SJSA1 (cell line): Measurements from ENCODE around the gene TFF2. TPM values are rescaled to one million over a fixed set of nuclear protein-coding genes. Genes with fewer than 3 reads are reported as not detected.
A peak's percentile ranks its signal among the peaks of the same experiment; 100 is the strongest.

Experiments
- DNase-seq, 2 experiments: peaks; one replicate each; pipeline ENCODE4 v3.0.0-alpha.2; 2015 to 2020; ENCODE audit warnings: low spot score in 2 of 2, low read depth in 1 of 2
- H3K27ac ChIP-seq: fragments of 250-450 bp; sonication (Bioruptor Pico); 2 replicates; pipeline ENCODE4 v1.5.1; 2020; ENCODE audit warnings: mild to moderate bottlenecking, moderate library complexity
- H3K27me3 ChIP-seq: fragments of 250-450 bp; sonication (Bioruptor Pico); replicated peaks from 2 replicates; pipeline ENCODE4 v1.5.1; 2020; ENCODE audit warnings: mild to moderate bottlenecking, moderate library complexity
- H3K36me3 ChIP-seq: fragments of 250-450 bp; sonication (Bioruptor Pico); 2 replicates; pipeline ENCODE4 v1.5.1; 2020; ENCODE audit warnings: mild to moderate bottlenecking
- H3K4me1 ChIP-seq: fragments of 250-450 bp; sonication (Bioruptor Pico); replicated peaks from 2 replicates; pipeline ENCODE4 v1.6.1; 2021; ENCODE audit warnings: mild to moderate bottlenecking
- H3K4me3 ChIP-seq: fragments of 250-450 bp; sonication (Bioruptor Pico); 2 replicates; pipeline ENCODE4 v1.5.1; 2020; ENCODE audit warnings: mild to moderate bottlenecking
- H3K9me3 ChIP-seq: fragments of 250-450 bp; sonication (Bioruptor Pico); replicated peaks from 2 replicates; pipeline ENCODE4 v1.5.1; 2020; ENCODE audit warnings: mild to moderate bottlenecking
- total RNA-seq: library from RNA; depleted of rRNA; stranded (reverse); fragments of >200 nt; shearing (Covaris generic); gene quantifications from 2 replicates; pipeline ENCODE4 v1.2.3, GENCODE V29; 2014

Gene TFF2
- total RNA-seq, 1 experiment from 2014 or later, result not detected

DNA sequence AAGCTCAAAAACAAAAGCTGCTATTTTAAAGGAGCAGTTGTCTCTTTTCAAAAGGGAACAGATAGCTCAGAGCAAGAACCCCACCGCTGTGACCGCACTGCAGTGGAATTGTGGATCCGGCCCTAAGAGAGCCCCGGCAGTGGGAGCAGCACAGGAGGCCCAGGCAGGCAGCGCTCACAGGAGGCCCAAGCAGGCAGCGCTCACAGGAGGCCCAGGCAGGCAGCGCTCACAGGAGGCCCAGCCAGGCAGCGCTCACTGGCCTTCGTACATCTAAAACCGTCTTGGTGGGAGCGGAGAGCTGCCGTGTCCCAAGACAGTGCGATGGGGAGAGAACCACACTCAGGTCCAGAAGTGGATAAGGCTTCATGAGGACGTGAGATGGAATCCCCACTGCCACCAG, 39.6 kb downstream of the TFF2 start:
- peaks cover 10% of the 10 kb centered on the region for H3K4me1 ChIP-seq
- peak in 1 of 2 experiments; percentile 17 for DNase-seq
- H3K27ac ChIP-seq, result no peak overlapping the region
- H3K9me3 ChIP-seq, result no peaks in the 10 kb centered on the region
- no peak overlapping the region for H3K4me3 ChIP-seq
- H3K27me3 ChIP-seq, result no peaks in the 10 kb centered on the region
- no peaks in the 10 kb centered on the region for H3K36me3 ChIP-seq

DNA sequence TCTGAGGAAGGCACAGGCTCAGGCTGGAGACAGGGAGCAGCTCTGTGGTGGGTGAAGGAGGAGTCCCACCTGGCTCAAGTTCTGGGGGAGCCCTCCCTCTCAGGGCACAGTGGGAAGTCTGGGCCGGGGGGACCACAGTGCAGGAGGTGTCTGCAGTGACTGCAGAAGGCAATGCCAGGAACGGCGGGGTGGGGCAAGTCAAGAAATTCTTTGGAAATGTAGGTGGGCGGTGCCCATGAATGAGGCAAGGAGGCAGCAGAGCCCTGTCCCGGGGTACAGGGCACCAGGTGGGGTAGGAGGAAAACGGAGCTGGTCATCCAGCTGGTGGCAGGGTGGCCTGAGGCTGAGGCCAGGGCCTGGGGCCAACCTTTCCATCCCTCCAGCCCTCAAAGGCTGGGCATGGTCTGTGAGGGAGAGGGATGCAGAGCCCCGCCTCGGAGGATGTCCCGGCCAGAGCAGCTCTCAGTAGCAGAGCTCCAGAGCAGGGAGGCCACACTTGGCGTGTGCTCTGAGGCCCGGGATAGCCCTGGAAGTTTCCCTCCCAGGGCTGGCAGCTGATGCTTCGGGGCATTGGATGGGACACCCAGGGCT, 40.3 kb downstream of the TFF2 start:
- Histone ChIP-seq H3K9me3 (no peaks in the 10 kb centered on the region), H3K27ac (no peak overlapping the region), H3K27me3 (no peaks in the 10 kb centered on the region), H3K4me3 (no peak overlapping the region), H3K4me1 (peaks cover 9% of the 10 kb centered on the region), H3K36me3 (no peaks in the 10 kb centered on the region)
- peak in 1 of 2 experiments; percentile 31 for DNase-seq

DNA sequence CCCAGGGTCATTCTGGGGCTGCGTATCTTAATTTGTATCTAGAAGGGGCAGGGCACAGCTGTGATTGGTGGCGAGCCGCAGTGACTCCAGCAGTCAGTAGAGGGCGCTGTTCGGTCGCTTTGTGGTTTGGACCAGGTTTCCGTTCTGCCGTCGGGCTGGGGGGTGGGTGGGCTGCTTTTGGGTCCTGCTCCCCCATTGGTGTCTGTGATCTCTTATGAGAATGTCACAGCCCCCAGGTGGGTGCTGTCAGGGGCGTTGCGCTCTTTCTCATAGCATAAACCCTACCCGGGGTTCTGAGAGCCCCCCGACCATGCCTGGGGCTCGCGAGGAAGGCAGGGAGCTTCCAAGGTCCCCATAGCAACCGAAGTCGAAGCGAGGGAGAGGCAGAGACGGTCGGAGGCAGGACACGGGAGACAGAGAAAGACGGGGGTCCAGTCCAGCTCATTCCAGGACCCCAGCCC, 41.0 kb downstream of the TFF2 start:
- DNase-seq, result peak in 1 of 2 experiments; percentile 33
- Histone ChIP-seq H3K36me3 (no peaks in the 10 kb centered on the region), H3K27me3 (no peaks in the 10 kb centered on the region), H3K4me3 (no peak overlapping the region), H3K9me3 (no peaks in the 10 kb centered on the region), H3K27ac (no peak overlapping the region), H3K4me1 (peaks cover 7% of the 10 kb centered on the region)

DNA sequence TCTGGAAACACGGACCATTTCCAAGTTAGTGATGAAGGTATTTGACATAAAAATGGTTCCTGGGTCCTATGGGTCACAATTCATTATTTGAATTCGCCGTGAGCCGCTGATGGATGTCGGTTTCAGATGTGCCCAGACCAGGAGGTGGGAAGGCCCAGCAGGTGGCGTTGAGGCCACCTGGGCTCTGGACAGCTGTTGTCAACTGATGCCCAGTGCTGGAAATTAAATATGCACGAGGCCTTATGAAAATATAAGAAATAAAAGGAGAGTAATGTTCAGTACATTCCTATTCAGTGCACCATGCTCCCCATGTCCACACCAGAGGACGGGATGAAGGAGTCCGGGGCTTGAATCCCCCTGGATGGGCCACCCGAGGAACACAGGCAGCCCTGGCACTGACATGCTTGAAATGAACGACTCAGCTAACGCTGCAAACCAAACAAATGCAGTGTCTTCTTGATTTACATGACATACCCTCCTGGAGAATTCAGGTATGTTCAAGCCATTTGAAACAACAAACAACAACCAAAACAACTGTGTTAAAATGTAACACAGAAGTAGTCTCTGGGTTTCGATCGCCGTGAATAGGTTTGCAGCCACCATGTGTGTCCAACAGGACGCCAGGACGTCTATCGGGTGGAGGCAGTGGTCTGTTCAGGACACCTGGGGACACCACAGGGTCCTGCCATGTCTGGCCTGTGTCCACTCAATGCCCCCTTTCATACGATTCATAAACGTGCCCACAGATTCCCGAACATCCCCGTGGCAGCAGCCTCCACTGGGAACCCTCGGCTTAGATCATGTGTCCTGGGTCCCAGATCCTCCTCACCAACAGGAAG, 41.7 kb downstream of the TFF2 start:
- no peak overlapping the region for H3K27ac ChIP-seq
- H3K4me1 ChIP-seq, result peaks cover 9% of the 10 kb centered on the region
- no peak overlapping the region for H3K4me3 ChIP-seq
- no peaks in the 10 kb centered on the region for H3K27me3 ChIP-seq
- H3K36me3 ChIP-seq, result no peaks in the 10 kb centered on the region
- no peak for DNase-seq
- H3K9me3 ChIP-seq, result no peaks in the 10 kb centered on the region

DNA sequence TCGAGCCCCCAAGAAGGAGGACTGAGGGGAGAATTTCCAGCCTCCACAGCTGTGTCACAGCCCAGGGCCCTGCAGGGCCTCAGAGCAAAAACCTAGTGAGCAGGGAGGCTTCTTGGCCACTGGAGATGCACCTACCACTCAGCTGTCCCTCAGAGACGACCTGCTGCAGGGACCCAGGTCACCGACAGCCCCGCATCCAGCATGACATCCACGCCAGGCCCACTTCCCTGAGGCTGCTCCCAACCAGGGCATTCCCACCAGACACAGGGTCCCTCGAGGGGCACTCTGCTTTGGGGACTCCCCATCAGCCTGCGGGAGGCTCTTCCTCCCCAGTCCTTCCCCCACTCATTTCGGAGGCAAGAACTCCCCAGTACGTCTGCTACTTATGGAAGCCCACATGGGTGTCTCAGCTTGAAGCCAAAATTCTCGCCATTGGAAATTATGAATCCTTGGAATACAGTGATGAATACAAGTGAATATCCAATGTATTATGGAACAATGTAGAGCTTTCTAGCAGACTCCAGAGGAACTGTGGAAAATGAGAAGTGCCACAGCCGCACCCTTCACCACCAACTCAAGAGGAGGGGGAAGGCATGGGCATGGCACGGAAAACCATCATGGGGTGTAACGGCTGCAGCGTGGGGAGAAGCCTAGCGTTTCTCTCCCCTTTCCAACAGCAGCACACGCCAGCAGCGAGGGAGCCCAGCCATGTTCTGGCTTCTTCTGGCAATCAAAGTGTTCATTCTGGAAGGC, 42.5 kb downstream of the TFF2 start:
- H3K4me1 ChIP-seq, result peaks cover 9% of the 10 kb centered on the region
- H3K4me3 ChIP-seq, result no peak overlapping the region
- no peaks in the 10 kb centered on the region for H3K27me3 ChIP-seq
- no peaks in the 10 kb centered on the region for H3K36me3 ChIP-seq
- no peak for DNase-seq
- no peaks in the 10 kb centered on the region for H3K9me3 ChIP-seq
- no peak overlapping the region for H3K27ac ChIP-seq

DNA sequence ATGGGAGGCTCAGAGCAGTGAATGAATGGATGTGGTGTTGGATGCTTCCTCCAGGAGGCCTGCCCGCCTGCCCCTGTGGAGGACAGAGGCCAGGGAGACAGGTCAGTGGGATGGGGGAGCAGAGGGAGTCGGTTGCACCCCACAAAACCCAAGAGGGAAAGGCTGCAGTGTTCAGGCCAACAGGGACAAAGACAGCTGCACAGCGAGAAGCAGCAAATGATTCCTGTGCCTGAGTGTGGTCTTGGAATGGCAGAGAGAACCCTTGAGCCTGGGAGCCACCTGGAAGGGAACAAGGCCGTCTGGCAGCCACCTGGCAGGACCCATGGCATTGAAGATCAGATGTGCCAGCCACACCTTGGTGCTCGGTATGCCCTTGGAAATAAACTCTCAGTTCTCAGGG, 43.7 kb downstream of the TFF2 start:
- H3K36me3 ChIP-seq, result no peaks in the 10 kb centered on the region
- DNase-seq, result no peak
- H3K27me3 ChIP-seq, result no peaks in the 10 kb centered on the region
- no peak overlapping the region for H3K4me3 ChIP-seq
- no peaks in the 10 kb centered on the region for H3K9me3 ChIP-seq
- peaks cover 9% of the 10 kb centered on the region for H3K4me1 ChIP-seq
- H3K27ac ChIP-seq, result no peak overlapping the region

DNA sequence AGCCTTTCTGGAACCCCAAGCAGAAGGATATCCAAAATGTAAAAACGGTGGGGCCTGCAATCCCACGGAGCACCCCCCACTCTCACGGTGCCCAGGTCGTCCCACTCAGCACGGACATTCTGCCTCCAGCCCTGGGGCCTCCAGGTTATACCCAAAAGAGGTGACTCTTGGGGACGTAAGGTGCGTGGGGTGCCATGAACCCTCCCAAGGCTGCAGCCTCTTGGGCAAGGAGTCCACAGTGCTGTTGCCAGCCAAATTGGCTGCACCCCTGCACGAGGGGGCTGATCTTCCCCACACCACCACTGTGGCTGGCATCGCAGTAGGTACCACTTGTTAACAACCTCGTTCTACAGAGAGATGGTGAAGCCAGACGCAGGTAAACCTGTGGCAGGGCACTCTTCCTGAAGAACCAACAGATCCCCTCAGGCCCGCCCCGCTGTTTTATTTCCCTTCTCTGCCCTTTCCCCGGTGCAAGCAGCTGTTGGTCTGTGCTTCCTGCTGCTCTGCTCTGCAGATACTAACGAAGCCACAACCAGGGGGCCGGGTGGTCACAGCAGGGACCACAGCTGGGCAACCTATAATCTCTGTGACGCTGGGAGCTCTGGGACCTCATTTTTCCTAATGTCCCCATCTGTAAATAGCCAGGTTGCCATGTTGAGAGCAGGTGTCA, 44.3 kb downstream of the TFF2 start:
- Histone ChIP-seq H3K4me1 (peaks cover 9% of the 10 kb centered on the region), H3K9me3 (no peaks in the 10 kb centered on the region), H3K27me3 (no peaks in the 10 kb centered on the region), H3K4me3 (no peak overlapping the region), H3K36me3 (no peaks in the 10 kb centered on the region), H3K27ac (no peak overlapping the region)
- DNase-seq, result no peak

DNA sequence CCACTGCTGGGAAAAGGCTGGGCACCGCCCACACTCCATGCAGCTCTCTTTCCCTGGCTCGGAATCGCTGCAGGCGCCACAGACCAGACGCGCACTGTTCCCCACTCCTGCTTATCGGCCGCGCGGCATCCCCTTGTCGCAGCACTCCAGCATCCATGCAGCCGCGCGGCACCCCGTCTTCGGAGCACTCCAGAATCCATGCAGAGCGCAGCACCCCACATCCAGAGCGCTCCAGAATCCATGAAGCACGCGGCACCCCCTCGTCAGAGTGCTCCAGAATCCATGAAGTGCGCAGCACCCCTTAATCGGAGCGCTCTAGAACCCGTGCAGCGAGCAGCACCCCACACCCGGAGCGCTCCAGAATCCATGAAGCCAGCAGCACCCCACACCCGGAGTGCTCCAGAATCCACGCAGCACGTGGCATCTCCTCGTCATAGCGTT, 45.1 kb downstream of the TFF2 start:
- H3K36me3 ChIP-seq, result no peaks in the 10 kb centered on the region
- no peak for DNase-seq
- H3K27ac ChIP-seq, result no peak overlapping the region
- H3K9me3 ChIP-seq, result no peaks in the 10 kb centered on the region
- no peak overlapping the region for H3K4me3 ChIP-seq
- peaks cover 9% of the 10 kb centered on the region for H3K4me1 ChIP-seq
- H3K27me3 ChIP-seq, result no peaks in the 10 kb centered on the region

DNA sequence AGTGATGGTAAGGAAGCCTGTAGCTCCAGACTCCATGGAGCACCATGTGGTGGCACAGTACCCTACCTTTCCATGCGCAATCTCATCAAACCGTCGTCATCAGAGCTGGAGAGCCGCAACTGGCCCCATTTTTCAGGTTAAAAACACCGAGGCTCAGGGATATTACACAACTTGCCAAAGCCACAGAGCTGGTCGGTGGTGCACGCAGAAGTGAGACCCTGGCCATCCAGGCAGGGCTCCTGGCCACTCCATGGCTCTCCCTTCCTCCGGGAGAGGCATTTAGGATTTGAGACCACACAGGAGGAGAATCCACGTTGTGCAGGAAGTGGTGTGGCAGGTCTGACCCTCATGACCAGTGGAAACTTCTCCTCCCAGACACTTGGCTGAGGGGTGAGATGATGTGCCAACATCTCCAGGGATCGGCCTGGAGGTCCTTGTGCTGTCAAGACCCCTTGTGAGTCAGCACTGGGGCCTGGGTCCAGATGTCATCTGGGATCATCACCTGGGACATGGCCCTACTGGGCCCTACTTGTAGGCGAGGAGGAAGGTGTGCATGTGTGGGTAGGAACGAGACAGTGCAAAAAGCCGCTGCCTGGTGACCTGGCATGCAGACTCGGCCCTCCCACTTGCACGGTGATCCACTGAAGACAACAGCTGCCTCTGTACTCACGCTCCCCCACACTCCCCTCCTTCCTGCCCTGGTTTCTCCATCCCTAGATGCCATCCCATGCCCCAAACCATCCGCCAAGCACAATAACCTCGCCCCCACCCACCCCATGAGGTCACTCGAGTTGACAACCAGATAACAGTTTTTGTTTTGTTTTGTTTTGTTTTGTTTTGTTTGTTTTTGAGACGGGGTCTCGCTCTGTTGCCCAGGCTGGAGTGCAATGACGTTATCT, 46.0 kb downstream of the TFF2 start:
- no peaks in the 10 kb centered on the region for H3K27me3 ChIP-seq
- DNase-seq, result no peak
- H3K36me3 ChIP-seq, result no peaks in the 10 kb centered on the region
- no peaks in the 10 kb centered on the region for H3K9me3 ChIP-seq
- H3K4me1 ChIP-seq, result peaks cover 9% of the 10 kb centered on the region
- no peak overlapping the region for H3K27ac ChIP-seq
- H3K4me3 ChIP-seq, result no peak overlapping the region

DNA sequence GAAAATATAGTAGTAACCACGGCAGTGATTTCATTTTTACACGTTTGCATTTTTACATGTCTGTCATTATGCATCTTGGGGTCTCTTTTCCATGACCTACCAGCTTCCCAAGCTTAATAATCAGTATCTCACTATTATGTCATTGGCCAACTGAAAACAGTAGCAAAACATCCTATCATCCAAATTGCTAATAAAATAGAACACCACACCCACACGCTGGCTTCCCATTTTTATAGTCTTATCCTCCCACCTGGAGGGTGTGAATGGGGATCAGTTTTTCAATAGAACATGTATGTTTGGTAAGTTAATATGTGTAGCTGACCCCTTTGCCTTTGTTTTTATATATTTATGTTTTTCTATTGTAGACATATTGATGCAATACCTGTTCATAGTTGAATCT, 47.4 kb downstream of the TFF2 start:
- no peak overlapping the region for H3K4me3 ChIP-seq
- no peak overlapping the region for H3K27ac ChIP-seq
- DNase-seq, result no peak
- no peaks in the 10 kb centered on the region for H3K27me3 ChIP-seq
- no peaks in the 10 kb centered on the region for H3K36me3 ChIP-seq
- H3K9me3 ChIP-seq, result no peaks in the 10 kb centered on the region
- 0 out of 2 replicates have a peak, but pooled peaks cover 4% of the 10 kb centered on the region for H3K4me1 ChIP-seq

DNA sequence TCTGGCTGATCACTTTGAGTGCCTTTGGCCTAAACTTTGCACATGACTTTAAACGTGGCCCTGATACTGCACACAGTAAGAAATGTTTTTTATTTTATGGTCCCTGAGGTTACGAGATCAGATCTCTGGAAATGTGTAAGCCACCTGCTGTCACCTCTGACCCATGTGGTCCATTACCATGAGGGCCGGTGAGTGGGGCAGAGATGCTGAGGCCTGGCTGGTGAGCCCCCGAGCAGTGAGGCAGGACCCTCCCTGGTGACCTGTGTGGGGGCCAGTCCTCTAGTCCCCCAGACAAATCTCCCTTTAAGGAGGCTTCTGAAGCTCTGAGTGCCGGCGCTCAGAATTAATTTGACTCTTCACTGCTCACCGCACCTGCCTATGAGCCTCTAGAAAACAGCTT, 48.0 kb downstream of the TFF2 start:
- no peak overlapping the region for H3K4me3 ChIP-seq
- no peaks in the 10 kb centered on the region for H3K9me3 ChIP-seq
- no peak overlapping the region for H3K27ac ChIP-seq
- no peak for DNase-seq
- no peaks in the 10 kb centered on the region for H3K36me3 ChIP-seq
- no peaks in the 10 kb centered on the region for H3K27me3 ChIP-seq
- 0 out of 2 replicates have a peak, but pooled peaks cover 4% of the 10 kb centered on the region for H3K4me1 ChIP-seq

DNA sequence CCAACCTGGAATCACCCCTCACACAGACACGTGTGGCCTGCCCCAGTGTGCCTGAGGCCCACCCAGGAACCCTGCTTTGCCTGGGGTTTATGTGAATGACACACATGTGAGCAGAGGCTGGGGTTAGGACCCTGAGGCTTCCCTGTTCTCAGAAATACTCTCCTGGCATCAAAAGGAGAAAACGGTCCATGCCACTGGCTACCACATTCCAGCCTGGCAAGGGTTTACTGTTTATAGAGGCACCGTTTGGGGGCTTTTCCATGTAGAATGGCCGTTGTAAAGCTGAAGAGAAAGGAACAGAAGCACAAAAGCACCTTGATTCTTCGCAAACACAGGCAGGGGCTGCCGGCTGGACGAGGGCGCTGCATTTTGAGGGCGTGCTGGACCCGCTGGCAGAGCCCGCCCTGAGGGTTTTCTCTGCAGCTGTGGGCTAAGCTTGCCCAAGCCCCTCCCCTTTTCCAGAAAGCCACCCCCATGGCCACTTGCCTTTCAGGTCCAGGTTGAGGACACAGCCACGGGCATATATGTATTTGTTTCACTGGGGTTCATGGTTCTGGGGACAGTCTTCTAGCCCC, 48.6 kb downstream of the TFF2 start:
- Histone ChIP-seq H3K9me3 (no peaks in the 10 kb centered on the region), H3K27ac (no peak overlapping the region), H3K36me3 (no peaks in the 10 kb centered on the region), H3K4me3 (no peak overlapping the region), H3K27me3 (no peaks in the 10 kb centered on the region), H3K4me1 (0 out of 2 replicates have a peak, but pooled peaks cover 4% of the 10 kb centered on the region)
- no peak for DNase-seq
